Measurements from ENCODE around the gene HINT3. TPM values are rescaled to one million over a fixed set of nuclear protein-coding genes. Genes with fewer than 3 reads are reported as not detected.

HINT3 gene
- total and polyA plus RNA-seq, 2 of the 13 experiments (the other 11 are each of a cell fraction or from before 2014, with no cell fraction given), result 3.1 to 22.8 TPM

DNA sequence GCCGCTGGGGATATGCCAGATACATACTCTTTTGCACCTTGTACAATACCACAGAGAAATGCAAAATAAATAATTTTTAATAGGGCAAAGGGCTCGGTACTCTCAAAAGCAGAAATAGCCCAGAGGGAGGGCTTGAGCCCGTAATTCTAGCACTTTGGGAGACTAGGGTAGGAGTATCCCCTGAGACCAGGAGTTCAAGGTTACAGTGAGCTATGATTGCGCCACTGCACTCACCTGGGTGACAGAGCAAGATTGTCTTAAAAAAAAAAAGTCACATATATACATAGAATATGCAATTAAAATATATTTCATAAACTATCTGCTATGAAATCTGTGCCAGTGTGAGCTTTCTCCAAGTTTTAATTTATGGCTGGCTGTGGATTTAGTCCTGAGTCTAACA lies 29.0 kb downstream of the HINT3 start (continued):
- TF ChIP-seq MAF1 (CRISPR knock-in tag; IDR thresholded peaks at IDR 0.05; ENCODE audit: borderline replicate concordance) (no peak), GTF2F1 (IDR thresholded peaks at IDR 0.05; ENCODE audit: low read length) (no peak), PAX8 (CRISPR knock-in tag; IDR thresholded peaks at IDR 0.05; ENCODE audit: borderline replicate concordance) (no peak), NR2F6 (IDR thresholded peaks at IDR 0.05) (peak; percentile 53), NR2F6 (CRISPR knock-in tag; IDR thresholded peaks at IDR 0.05) (0 out of 2 replicates have a peak, but pooled peaks have one; percentile 17), MLLT10 (CRISPR knock-in tag; IDR thresholded peaks at IDR 0.05) (no peak), ZFP36L1 (CRISPR knock-in tag; IDR thresholded peaks at IDR 0.05) (no peak), NCOR1 (IDR thresholded peaks at IDR 0.05; ENCODE audit: borderline replicate concordance, low read length) (0 out of 2 replicates have a peak, but pooled peaks have one; percentile 28), ZNF20 (CRISPR knock-in tag; IDR thresholded peaks at IDR 0.05) (no peak), HNF4A (CRISPR knock-in tag; IDR thresholded peaks at IDR 0.05) (peak; percentile 80), ZNF782 (CRISPR knock-in tag; IDR thresholded peaks at IDR 0.05; ENCODE audit: borderline replicate concordance) (no peak)
- TF ChIP-seq, protein P1, sequence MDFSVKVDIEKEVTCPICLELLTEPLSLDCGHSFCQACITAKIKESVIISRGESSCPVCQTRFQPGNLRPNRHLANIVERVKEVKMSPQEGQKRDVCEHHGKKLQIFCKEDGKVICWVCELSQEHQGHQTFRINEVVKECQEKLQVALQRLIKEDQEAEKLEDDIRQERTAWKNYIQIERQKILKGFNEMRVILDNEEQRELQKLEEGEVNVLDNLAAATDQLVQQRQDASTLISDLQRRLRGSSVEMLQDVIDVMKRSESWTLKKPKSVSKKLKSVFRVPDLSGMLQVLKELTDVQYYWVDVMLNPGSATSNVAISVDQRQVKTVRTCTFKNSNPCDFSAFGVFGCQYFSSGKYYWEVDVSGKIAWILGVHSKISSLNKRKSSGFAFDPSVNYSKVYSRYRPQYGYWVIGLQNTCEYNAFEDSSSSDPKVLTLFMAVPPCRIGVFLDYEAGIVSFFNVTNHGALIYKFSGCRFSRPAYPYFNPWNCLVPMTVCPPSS (IDR thresholded peaks at IDR 0.05), result no peak
- TF ChIP-seq, protein P2, sequence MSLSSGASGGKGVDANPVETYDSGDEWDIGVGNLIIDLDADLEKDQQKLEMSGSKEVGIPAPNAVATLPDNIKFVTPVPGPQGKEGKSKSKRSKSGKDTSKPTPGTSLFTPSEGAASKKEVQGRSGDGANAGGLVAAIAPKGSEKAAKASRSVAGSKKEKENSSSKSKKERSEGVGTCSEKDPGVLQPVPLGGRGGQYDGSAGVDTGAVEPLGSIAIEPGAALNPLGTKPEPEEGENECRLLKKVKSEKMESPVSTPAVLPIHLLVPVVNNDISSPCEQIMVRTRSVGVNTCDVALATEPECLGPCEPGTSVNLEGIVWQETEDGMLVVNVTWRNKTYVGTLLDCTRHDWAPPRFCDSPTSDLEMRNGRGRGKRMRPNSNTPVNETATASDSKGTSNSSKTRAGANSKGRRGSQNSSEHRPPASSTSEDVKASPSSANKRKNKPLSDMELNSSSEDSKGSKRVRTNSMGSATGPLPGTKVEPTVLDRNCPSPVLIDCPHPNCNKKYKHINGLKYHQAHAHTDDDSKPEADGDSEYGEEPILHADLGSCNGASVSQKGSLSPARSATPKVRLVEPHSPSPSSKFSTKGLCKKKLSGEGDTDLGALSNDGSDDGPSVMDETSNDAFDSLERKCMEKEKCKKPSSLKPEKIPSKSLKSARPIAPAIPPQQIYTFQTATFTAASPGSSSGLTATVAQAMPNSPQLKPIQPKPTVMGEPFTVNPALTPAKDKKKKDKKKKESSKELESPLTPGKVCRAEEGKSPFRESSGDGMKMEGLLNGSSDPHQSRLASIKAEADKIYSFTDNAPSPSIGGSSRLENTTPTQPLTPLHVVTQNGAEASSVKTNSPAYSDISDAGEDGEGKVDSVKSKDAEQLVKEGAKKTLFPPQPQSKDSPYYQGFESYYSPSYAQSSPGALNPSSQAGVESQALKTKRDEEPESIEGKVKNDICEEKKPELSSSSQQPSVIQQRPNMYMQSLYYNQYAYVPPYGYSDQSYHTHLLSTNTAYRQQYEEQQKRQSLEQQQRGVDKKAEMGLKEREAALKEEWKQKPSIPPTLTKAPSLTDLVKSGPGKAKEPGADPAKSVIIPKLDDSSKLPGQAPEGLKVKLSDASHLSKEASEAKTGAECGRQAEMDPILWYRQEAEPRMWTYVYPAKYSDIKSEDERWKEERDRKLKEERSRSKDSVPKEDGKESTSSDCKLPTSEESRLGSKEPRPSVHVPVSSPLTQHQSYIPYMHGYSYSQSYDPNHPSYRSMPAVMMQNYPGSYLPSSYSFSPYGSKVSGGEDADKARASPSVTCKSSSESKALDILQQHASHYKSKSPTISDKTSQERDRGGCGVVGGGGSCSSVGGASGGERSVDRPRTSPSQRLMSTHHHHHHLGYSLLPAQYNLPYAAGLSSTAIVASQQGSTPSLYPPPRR (CRISPR knock-in tag; IDR thresholded peaks at IDR 0.05; ENCODE audit: borderline replicate concordance), result no peak
- TF ChIP-seq, protein P3, sequence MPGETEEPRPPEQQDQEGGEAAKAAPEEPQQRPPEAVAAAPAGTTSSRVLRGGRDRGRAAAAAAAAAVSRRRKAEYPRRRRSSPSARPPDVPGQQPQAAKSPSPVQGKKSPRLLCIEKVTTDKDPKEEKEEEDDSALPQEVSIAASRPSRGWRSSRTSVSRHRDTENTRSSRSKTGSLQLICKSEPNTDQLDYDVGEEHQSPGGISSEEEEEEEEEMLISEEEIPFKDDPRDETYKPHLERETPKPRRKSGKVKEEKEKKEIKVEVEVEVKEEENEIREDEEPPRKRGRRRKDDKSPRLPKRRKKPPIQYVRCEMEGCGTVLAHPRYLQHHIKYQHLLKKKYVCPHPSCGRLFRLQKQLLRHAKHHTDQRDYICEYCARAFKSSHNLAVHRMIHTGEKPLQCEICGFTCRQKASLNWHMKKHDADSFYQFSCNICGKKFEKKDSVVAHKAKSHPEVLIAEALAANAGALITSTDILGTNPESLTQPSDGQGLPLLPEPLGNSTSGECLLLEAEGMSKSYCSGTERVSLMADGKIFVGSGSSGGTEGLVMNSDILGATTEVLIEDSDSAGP (CRISPR knock-in tag; IDR thresholded peaks at IDR 0.05; ENCODE audit: borderline replicate concordance), result no peak
- TF ChIP-seq, protein P4, sequence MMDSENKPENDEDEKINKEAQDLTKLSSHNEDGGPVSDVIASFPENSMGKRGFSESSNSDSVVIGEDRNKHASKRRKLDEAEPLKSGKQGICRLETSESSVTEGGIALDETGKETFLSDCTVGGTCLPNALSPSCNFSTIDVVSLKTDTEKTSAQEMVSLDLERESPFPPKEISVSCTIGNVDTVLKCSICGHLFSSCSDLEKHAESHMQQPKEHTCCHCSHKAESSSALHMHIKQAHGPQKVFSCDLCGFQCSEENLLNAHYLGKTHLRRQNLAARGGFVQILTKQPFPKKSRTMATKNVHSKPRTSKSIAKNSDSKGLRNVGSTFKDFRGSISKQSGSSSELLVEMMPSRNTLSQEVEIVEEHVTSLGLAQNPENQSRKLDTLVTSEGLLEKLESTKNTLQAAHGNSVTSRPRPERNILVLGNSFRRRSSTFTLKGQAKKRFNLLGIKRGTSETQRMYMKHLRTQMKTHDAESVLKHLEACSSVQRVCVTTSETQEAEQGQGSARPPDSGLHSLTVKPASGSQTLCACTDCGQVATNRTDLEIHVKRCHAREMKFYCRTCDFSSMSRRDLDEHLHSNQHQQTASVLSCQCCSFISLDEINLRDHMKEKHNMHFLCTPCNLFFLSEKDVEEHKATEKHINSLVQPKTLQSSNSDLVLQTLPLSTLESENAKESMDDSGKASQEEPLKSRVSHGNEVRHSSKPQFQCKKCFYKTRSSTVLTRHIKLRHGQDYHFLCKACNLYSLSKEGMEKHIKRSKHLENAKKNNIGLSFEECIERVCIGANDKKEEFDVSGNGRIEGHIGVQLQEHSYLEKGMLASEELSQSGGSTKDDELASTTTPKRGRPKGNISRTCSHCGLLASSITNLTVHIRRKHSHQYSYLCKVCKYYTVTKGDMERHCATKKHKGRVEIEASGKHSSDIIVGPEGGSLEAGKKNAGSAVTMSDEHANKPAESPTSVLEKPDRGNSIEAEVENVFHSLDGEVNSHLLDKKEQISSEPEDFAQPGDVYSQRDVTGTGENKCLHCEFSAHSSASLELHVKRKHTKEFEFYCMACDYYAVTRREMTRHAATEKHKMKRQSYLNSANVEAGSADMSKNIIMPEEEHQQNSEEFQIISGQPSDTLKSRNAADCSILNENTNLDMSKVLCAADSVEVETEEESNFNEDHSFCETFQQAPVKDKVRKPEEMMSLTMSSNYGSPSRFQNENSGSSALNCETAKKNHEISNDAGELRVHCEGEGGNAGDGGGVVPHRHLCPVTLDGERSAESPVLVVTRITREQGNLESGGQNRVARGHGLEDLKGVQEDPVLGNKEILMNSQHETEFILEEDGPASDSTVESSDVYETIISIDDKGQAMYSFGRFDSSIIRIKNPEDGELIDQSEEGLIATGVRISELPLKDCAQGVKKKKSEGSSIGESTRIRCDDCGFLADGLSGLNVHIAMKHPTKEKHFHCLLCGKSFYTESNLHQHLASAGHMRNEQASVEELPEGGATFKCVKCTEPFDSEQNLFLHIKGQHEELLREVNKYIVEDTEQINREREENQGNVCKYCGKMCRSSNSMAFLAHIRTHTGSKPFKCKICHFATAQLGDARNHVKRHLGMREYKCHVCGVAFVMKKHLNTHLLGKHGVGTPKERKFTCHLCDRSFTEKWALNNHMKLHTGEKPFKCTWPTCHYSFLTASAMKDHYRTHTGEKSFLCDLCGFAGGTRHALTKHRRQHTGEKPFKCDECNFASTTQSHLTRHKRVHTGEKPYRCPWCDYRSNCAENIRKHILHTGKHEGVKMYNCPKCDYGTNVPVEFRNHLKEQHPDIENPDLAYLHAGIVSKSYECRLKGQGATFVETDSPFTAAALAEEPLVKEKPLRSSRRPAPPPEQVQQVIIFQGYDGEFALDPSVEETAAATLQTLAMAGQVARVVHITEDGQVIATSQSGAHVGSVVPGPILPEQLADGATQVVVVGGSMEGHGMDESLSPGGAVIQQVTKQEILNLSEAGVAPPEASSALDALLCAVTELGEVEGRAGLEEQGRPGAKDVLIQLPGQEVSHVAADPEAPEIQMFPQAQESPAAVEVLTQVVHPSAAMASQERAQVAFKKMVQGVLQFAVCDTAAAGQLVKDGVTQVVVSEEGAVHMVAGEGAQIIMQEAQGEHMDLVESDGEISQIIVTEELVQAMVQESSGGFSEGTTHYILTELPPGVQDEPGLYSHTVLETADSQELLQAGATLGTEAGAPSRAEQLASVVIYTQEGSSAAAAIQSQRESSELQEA (CRISPR knock-in tag; IDR thresholded peaks at IDR 0.05; ENCODE audit: not compliant biosample characterization), result no peak
